PC-3 (cell line): Measurements from ENCODE around the gene NHLH1. TPM values are rescaled to one million over a fixed set of nuclear protein-coding genes. Genes with fewer than 3 reads are reported as not detected.

Source experiments
- ATAC-seq: fragments of 200-7000 bp; cut with Tn5 transposase; 2 replicates; pipeline ENCODE4 v1.9.1; 2020; ENCODE audit warnings: mild to moderate bottlenecking, moderate library complexity
- BruUV-seq: library from RNA; stranded (reverse); fragments of 400-500 nt; replicated peaks from 2 replicates; lab custom pipeline; 2021; lab: Mats Ljungman, UMichigan
- CTCF ChIA-PET: fragments of 300-600 bp; sonication (Branson Sonifier 250); formaldehyde crosslinking; loops from one replicate; lab custom pipeline; 2022; ENCODE audit warnings: antibody characterized with exemption; lab: Charles Lee
- POLR2A ChIA-PET: fragments of 300-600 bp; sonication (Branson Sonifier 250); formaldehyde crosslinking; loops from one replicate; lab custom pipeline; 2022; ENCODE audit warnings: antibody characterized with exemption; ENCODE audit not compliant: unreplicated experiment; lab: Charles Lee
- DNase-seq: peaks from one replicate; pipeline ENCODE4 v3.0.0-alpha.2; 2015
- H2AFZ ChIP-seq: fragments of 300-600 bp; sonication (generic); 2 replicates; pipeline ENCODE4 v1.6.0; 2016; ENCODE audit warnings: antibody characterized with exemption, low read length
- H3F3A ChIP-seq: fragments of 300-600 bp; sonication (generic); one replicate; pipeline ENCODE4 v1.6.0; 2017; ENCODE audit warnings: antibody characterized with exemption, low read length, control low read depth, mild to moderate bottlenecking; ENCODE audit not compliant: unreplicated experiment
- H3K27ac ChIP-seq: fragments of 300-600 bp; sonication (generic); 2 replicates; pipeline ENCODE4 v1.5.1; 2016; ENCODE audit warnings: mild to moderate bottlenecking, low read length
- H3K27me3 ChIP-seq: fragments of 300-600 bp; sonication (generic); 2 replicates; pipeline ENCODE4 v1.6.1; 2016; ENCODE audit warnings: low read length, mixed read lengths
- H3K36me3 ChIP-seq: fragments of 300-600 bp; sonication (generic); 2 replicates; pipeline ENCODE4 v1.6.1; 2016; ENCODE audit warnings: low read depth, mixed run types, low read length, mixed read lengths
- H3K4me1 ChIP-seq: fragments of 300-600 bp; sonication (generic); 2 replicates; pipeline ENCODE4 v1.5.1; 2016; ENCODE audit warnings: low read length; ENCODE audit not compliant: insufficient read depth
- H3K4me2 ChIP-seq: fragments of 300-600 bp; sonication (generic); 2 replicates; pipeline ENCODE4 v1.6.0; 2016; ENCODE audit warnings: low read length
- H3K4me3 ChIP-seq: fragments of 300-600 bp; sonication (generic); 2 replicates; pipeline ENCODE4 v1.5.1; 2016; ENCODE audit warnings: mild to moderate bottlenecking, low read length, mixed read lengths
- H3K79me2 ChIP-seq: fragments of 300-600 bp; sonication (generic); 2 replicates; pipeline ENCODE4 v1.6.1; 2017; ENCODE audit warnings: low read length, mixed read lengths
- H3K9ac ChIP-seq: fragments of 300-600 bp; sonication (generic); 2 replicates; pipeline ENCODE4 v1.6.0; 2016; ENCODE audit warnings: mild to moderate bottlenecking, low read length
- H3K9me2 ChIP-seq: fragments of 300-600 bp; sonication (generic); replicated peaks from 2 replicates; pipeline ENCODE4 v1.6.1; 2016; ENCODE audit warnings: mixed run types, low read length, mixed read lengths
- H3K9me3 ChIP-seq: fragments of 300-600 bp; sonication (generic); 2 replicates; pipeline ENCODE4 v1.6.1; 2016; ENCODE audit warnings: low read length, mixed read lengths
- H4K20me1 ChIP-seq: fragments of 300-600 bp; sonication (generic); 2 replicates; pipeline ENCODE4 v1.6.1; 2016; ENCODE audit warnings: low read length, mixed read lengths
- EZH2 ChIP-seq: fragments of 300-600 bp; sonication (generic); IDR thresholded peaks from one replicate; pipeline ENCODE4 v1.6.1; 2017; ENCODE audit warnings: antibody characterized with exemption, mild to moderate bottlenecking, low read length; ENCODE audit not compliant: unreplicated experiment
- EZH2phosphoT487 ChIP-seq: fragments of 300-600 bp; sonication (generic); IDR thresholded peaks from 2 replicates; pipeline ENCODE4 v1.6.1; 2018; ENCODE audit warnings: mild to moderate bottlenecking, antibody characterized with exemption, low read length, borderline replicate concordance
- intact Hi-C: fragments of 100-400 bp; cut with micrococcal nuclease; formaldehyde crosslinking; loops from 2 replicates; pipeline ENCODE4 v1.9.0; 2023
- total RNA-seq: library from RNA; depleted of rRNA; stranded (reverse); fragments of >200 nt; gene quantifications from 2 replicates; pipeline ENCODE4 v1.2.3, GENCODE V29; 2014
- TF ChIP-seq, protein P1 (sequence below): fragments of 300-600 bp; sonication (generic); conservative IDR thresholded peaks from 2 replicates; pipeline ENCODE4 v1.5.1; 2017; ENCODE audit warnings: antibody characterized with exemption, low read depth, mild to moderate bottlenecking, low read length

NHLH1 gene
- total RNA-seq, 1 experiment from 2014 or later, result not detected

DNA sequence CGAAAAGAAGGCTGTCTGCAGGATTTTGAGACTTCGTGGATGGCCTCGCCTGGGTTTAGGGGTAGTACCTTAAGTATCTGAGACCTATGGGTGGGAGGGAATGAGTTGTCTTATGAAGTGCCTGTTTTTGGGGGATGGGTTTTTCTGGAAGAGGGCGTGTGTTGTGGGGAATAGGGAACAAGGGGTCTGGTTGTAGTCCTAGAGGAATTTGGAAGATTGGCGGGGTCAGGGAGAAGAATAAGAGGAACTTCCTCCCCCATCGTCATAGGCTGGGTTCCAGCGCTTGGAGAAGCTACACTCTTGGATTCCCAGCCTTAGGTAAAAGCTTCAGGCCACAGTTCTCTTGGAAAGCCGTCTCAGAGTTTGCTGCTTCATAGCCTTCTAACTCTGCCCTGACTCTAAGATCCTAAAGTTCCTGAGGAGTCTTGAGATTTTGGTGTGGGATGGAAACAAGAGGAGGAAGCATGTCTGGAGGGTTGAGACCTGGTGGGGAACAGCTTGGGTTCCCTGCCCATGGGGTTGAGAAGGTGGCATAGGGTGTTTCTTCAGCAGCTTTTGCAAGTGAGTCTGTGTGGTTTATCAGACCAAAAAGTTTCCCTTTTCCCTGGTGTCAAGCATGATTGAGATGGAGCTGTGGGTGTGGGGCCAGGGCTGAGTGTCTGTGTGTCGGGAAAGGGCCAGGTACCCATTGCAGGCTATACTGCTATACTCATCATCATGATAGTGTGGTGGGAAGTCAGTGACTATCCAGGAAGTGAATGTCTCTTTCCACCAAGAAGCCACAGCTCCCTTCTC, 35.3 kb downstream of the NHLH1 start:
- ATAC-seq, result no peak
- no peaks in the 10 kb centered on the region for H3K36me3 ChIP-seq
- no peaks in the 10 kb centered on the region for H3K79me2 ChIP-seq
- TF ChIP-seq EZH2phosphoT487 (no peak), EZH2 (no peak)
- TF ChIP-seq, protein P1, sequence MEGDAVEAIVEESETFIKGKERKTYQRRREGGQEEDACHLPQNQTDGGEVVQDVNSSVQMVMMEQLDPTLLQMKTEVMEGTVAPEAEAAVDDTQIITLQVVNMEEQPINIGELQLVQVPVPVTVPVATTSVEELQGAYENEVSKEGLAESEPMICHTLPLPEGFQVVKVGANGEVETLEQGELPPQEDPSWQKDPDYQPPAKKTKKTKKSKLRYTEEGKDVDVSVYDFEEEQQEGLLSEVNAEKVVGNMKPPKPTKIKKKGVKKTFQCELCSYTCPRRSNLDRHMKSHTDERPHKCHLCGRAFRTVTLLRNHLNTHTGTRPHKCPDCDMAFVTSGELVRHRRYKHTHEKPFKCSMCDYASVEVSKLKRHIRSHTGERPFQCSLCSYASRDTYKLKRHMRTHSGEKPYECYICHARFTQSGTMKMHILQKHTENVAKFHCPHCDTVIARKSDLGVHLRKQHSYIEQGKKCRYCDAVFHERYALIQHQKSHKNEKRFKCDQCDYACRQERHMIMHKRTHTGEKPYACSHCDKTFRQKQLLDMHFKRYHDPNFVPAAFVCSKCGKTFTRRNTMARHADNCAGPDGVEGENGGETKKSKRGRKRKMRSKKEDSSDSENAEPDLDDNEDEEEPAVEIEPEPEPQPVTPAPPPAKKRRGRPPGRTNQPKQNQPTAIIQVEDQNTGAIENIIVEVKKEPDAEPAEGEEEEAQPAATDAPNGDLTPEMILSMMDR, result no peak
- intact Hi-C loops, result no loop called here
- no peaks in the 10 kb centered on the region for H3K9me3 ChIP-seq
- no peak overlapping the region for H2AFZ ChIP-seq
- H3K27me3 ChIP-seq, result peaks cover 45% of the 10 kb centered on the region
- BruUV-seq, result no TSS peak
- POLR2A ChIA-PET, result no interaction called here
- CTCF ChIA-PET, result no interaction called here
- no peak for DNase-seq
- H3K27ac ChIP-seq, result no peak overlapping the region
- H3K4me2 ChIP-seq, result no peak overlapping the region
- H3K9me2 ChIP-seq, result no peaks in the 10 kb centered on the region
- no peak overlapping the region for H3K9ac ChIP-seq
- H4K20me1 ChIP-seq, result no peaks in the 10 kb centered on the region
- H3K4me1 ChIP-seq, result peaks cover 6% of the 10 kb centered on the region; the same call in 1 of the 2 replicates
- H3F3A ChIP-seq, result no peaks in the 10 kb centered on the region
- no peak overlapping the region for H3K4me3 ChIP-seq

DNA sequence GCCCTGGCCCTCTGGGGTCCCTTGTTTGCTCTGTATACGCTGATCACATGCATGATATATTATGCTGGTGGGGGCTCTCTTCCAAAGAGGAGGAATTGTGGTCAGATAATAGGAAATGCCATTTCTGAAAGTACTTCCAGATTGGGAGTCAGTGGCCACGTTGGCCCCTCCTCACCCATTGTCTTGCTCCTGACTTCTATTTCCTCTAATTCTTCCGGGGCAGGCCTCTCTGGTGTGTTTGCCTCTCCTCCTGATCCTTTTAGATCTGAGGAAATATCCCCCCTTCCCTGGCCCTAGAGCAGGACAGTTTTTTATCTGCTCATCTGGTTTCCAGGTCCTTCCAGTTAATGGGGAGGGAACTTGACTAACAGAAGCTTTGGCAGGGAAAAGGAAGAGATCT, 36.4 kb downstream of the NHLH1 start:
- no peaks in the 10 kb centered on the region for H3K36me3 ChIP-seq
- no peak overlapping the region for H2AFZ ChIP-seq
- H3K9me2 ChIP-seq, result no peaks in the 10 kb centered on the region
- ChIA-PET CTCF (no interaction called here), POLR2A (no interaction called here)
- ATAC-seq (no peak), DNase-seq (no peak)
- H3K4me3 ChIP-seq, result no peak overlapping the region
- H3K9ac ChIP-seq, result no peak overlapping the region
- no peaks in the 10 kb centered on the region for H4K20me1 ChIP-seq
- H3K4me1 ChIP-seq, result peaks cover 17% of the 10 kb centered on the region
- no peak overlapping the region for H3K4me2 ChIP-seq
- H3K9me3 ChIP-seq, result no peaks in the 10 kb centered on the region
- no peaks in the 10 kb centered on the region for H3K79me2 ChIP-seq
- no peaks in the 10 kb centered on the region for H3F3A ChIP-seq
- no peak for TF ChIP-seq EZH2phosphoT487
- TF ChIP-seq, protein P1, result no peak
- no peak for TF ChIP-seq EZH2
- intact Hi-C loops, result no loop called here
- H3K27ac ChIP-seq, result no peak overlapping the region
- BruUV-seq, result no TSS peak
- H3K27me3 ChIP-seq, result peaks cover 45% of the 10 kb centered on the region

DNA sequence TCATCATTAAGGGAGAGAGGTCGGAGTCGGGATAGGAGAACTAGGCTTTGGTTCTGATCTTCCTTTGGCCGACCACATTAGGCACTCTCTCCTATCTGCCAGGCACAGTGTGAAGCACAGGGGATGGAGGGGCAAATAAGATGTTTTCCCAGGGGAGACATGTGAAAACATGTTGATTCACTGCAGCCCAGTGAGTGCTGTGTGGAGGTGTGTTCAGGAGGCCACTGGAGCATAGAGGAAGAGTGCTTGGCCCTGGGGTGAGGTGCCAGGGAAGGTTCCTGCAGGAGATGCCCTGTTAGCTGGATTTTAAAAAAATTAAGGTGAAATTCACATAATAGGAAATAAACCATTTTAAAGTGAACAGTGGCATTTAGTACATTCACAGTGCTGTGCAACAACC, 37.2 kb downstream of the NHLH1 start:
- no TSS peak for BruUV-seq
- ChIA-PET POLR2A (no interaction called here), CTCF (no interaction called here)
- Histone ChIP-seq H3K4me2 (no peak overlapping the region), H3K27ac (no peak overlapping the region), H3K9me3 (no peaks in the 10 kb centered on the region), H2AFZ (no peak overlapping the region), H3K9me2 (no peaks in the 10 kb centered on the region), H3F3A (no peaks in the 10 kb centered on the region), H3K79me2 (no peaks in the 10 kb centered on the region), H3K27me3 (peaks cover 45% of the 10 kb centered on the region), H3K4me3 (no peak overlapping the region), H3K4me1 (peaks cover 25% of the 10 kb centered on the region), H3K36me3 (no peaks in the 10 kb centered on the region), H4K20me1 (no peaks in the 10 kb centered on the region), H3K9ac (no peak overlapping the region)
- no peak for ATAC-seq
- TF ChIP-seq, protein P1, result no peak
- no peak for DNase-seq
- intact Hi-C loops, result no loop called here
